ENCODE data around the gene LCP1. TPM values are rescaled to one million over a fixed set of nuclear protein-coding genes. Genes with fewer than 3 reads are reported as not detected.

LCP1 gene
- polyA plus RNA-seq, 1 of the 3 experiments (the other 2 are of a cell fraction): 0.03 TPM

- no peaks in the 10 kb centered on the region for H4K20me1 ChIP-seq (ENCODE audit: insufficient read depth)
- no peaks in the 10 kb centered on the region for H3F3A ChIP-seq (replicated peaks; ENCODE audit: insufficient read depth)
- H3K79me2 ChIP-seq (ENCODE audit: insufficient read depth): no peaks in the 10 kb centered on the region
- no peaks in the 10 kb centered on the region for H3K9me3 ChIP-seq
- TF ChIP-seq TCF12 (IDR thresholded peaks at IDR 0.05): no peak
- TF ChIP-seq EZH2phosphoT487 (IDR thresholded peaks at IDR 0.05; ENCODE audit: borderline replicate concordance, low read depth): no peak
- no peak for TF ChIP-seq MXI1 (IDR thresholded peaks at IDR 0.05; ENCODE audit: low read depth, low read length)
- H3K4me1 ChIP-seq (ENCODE audit: control insufficient read depth in 1 of 2, insufficient read depth in 2 of 2, low read depth in 1 of 2, low read length in 1 of 2): peaks cover 0 to 31% of the 10 kb centered on the region in 2 experiments; a peak in 3 of 4 replicates
- 69% methylated on average over 6 of the region's 6 CpGs for WGBS (ENCODE audit: low lambda C conversion rate)
- no peaks in the 10 kb centered on the region for H3K36me3 ChIP-seq (replicated peaks in 1 of 2; ENCODE audit: control insufficient read depth in 1 of 2, insufficient read depth in 2 of 2, low read length in 1 of 2)
- H3K4me3 ChIP-seq (ENCODE audit: low read depth in 2 of 2, low read length in 1 of 2): no peak overlapping the region
- H3K9ac ChIP-seq: no peak overlapping the region
- CTCF ChIA-PET: interaction anchor here (1.2 to 3.5 kb wide), 4 partner anchors 28 to 496 kb away, joined by 3 to 20 read pairs (median 4); no protein-coding TSS in a partner anchor
- no peaks in the 10 kb centered on the region for H3K9me2 ChIP-seq
- no peak for DNase-seq
- H3K4me2 ChIP-seq: no peak overlapping the region
- POLR2A ChIA-PET: interaction anchor here (0.7 kb wide), 1 partner anchor 18 kb away, joined by 4 read pairs; no protein-coding TSS in a partner anchor
- no peak overlapping the region for H2AFZ ChIP-seq (ENCODE audit: low read depth)
- no peaks in the 10 kb centered on the region for H3K27me3 ChIP-seq (ENCODE audit: insufficient read depth)
- H3K27ac ChIP-seq (ENCODE audit: low read depth in 2 of 2, low read length in 1 of 2): no peak overlapping the region
Measured at GRCh38 chr13:46119883-46120614, 61.9 kb downstream of the LCP1 start.

- CTCF ChIA-PET: interaction anchor here (1.2 to 2.1 kb wide), 2 partner anchors 10 to 11 kb away, joined by 3 to 11 read pairs; no protein-coding TSS in a partner anchor
- Histone ChIP-seq H3F3A (replicated peaks; ENCODE audit: insufficient read depth) (no peaks in the 10 kb centered on the region), H4K20me1 (ENCODE audit: insufficient read depth) (no peaks in the 10 kb centered on the region), H3K4me2 (no peak overlapping the region), H2AFZ (ENCODE audit: low read depth) (no peak overlapping the region), H3K9ac (no peak overlapping the region), H3K79me2 (ENCODE audit: insufficient read depth) (no peaks in the 10 kb centered on the region), H3K27me3 (ENCODE audit: insufficient read depth) (no peaks in the 10 kb centered on the region; the same call in 1 of the 2 replicates), H3K9me2 (no peaks in the 10 kb centered on the region), H3K4me1 (ENCODE audit: control insufficient read depth in 1 of 2, insufficient read depth in 2 of 2, low read depth in 1 of 2, low read length in 1 of 2) (peaks cover 0 to 25% of the 10 kb centered on the region in 2 experiments; a peak in 3 of 4 replicates), H3K9me3 (no peaks in the 10 kb centered on the region), H3K4me3 (ENCODE audit: low read depth in 2 of 2, low read length in 1 of 2) (no peak overlapping the region), H3K36me3 (replicated peaks in 1 of 2; ENCODE audit: control insufficient read depth in 1 of 2, insufficient read depth in 2 of 2, low read length in 1 of 2) (no peaks in the 10 kb centered on the region), H3K27ac (ENCODE audit: low read depth in 2 of 2, low read length in 1 of 2) (no peak overlapping the region)
- POLR2A ChIA-PET: no interaction called here
- no peak for TF ChIP-seq MXI1 (IDR thresholded peaks at IDR 0.05; ENCODE audit: low read depth, low read length)
- no peak for TF ChIP-seq USF1 (IDR thresholded peaks at IDR 0.05; ENCODE audit: borderline replicate concordance, low read depth)
- TF ChIP-seq TEAD4 (IDR thresholded peaks at IDR 0.05; ENCODE audit: borderline replicate concordance, insufficient read depth): no peak
- no peak for TF ChIP-seq RFX5 (IDR thresholded peaks at IDR 0.05; ENCODE audit: low read length)
- TF ChIP-seq NFIC (IDR thresholded peaks at IDR 0.05; ENCODE audit: borderline replicate concordance): no peak
- no peak for TF ChIP-seq REST (IDR thresholded peaks at IDR 0.05; ENCODE audit: low read depth, low read length)
- no peak for TF ChIP-seq GABPA (IDR thresholded peaks at IDR 0.05; ENCODE audit: low read depth)
- no peak for TF ChIP-seq MEF2A (IDR thresholded peaks at IDR 0.05; ENCODE audit: borderline replicate concordance, low read depth)
- DNase-seq: no peak
- WGBS (ENCODE audit: low lambda C conversion rate): 71% methylated on average over 4 of the region's 4 CpGs
Measured at GRCh38 chr13:46116653-46117502, 65.1 kb downstream of the LCP1 start.
